Measurements from ENCODE around the gene MRPL10.

DNA sequence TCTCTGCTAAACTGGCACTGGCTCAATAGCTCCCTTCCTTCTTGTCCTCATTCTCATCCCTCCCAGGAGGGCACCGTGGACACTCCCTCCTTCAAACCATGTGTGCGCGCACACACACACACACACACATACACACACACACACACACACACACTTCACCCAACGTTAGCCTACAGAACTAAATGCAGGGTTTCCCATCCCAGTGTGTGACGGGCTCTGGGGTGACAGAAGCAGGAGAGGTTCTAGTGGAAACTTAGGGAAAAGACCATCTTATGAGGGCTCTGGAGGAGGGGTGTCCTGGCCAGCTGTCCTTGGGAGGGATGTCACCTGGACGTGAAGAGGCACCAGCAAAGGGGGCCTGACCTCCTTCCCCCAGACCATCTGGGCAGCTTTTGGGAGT lies 29.4 kb downstream of the MRPL10 start:
- TF ChIP-seq, protein P1, sequence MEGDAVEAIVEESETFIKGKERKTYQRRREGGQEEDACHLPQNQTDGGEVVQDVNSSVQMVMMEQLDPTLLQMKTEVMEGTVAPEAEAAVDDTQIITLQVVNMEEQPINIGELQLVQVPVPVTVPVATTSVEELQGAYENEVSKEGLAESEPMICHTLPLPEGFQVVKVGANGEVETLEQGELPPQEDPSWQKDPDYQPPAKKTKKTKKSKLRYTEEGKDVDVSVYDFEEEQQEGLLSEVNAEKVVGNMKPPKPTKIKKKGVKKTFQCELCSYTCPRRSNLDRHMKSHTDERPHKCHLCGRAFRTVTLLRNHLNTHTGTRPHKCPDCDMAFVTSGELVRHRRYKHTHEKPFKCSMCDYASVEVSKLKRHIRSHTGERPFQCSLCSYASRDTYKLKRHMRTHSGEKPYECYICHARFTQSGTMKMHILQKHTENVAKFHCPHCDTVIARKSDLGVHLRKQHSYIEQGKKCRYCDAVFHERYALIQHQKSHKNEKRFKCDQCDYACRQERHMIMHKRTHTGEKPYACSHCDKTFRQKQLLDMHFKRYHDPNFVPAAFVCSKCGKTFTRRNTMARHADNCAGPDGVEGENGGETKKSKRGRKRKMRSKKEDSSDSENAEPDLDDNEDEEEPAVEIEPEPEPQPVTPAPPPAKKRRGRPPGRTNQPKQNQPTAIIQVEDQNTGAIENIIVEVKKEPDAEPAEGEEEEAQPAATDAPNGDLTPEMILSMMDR (IDR thresholded peaks at IDR 0.05 in 2 of 3, conservative IDR thresholded peaks at IDR 0.05 in 1 of 3; ENCODE audit: borderline replicate concordance in 1 of 3, insufficient read depth in 1 of 3, low read depth in 2 of 3, low read length in 2 of 3): no peak
- TF ChIP-seq ZBTB33 (IDR thresholded peaks at IDR 0.05; ENCODE audit: extremely low read depth, insufficient replicate concordance, low read length) (no peak), POLR2AphosphoS5 (IDR thresholded peaks at IDR 0.05; ENCODE audit: low read depth, low read length) (no peak), CEBPB (IDR thresholded peaks at IDR 0.05; ENCODE audit: low read depth) (no peak), FOSL1 (IDR thresholded peaks at IDR 0.05; ENCODE audit: low read depth) (no peak), EZH2phosphoT487 (IDR thresholded peaks at IDR 0.05; ENCODE audit: borderline replicate concordance) (no peak), ATF3 (IDR thresholded peaks at IDR 0.05) (no peak), SP1 (IDR thresholded peaks at IDR 0.05; ENCODE audit: low read depth) (no peak), ZNF274 (IDR thresholded peaks at IDR 0.05; ENCODE audit: low read depth, low read length) (no peak), EZH2 (IDR thresholded peaks at IDR 0.05) (no peak), POLR2A (IDR thresholded peaks at IDR 0.05; ENCODE audit: borderline replicate concordance, extremely low read depth, insufficient read depth, insufficient read length) (no peak)
- TF ChIP-seq, protein P2, sequence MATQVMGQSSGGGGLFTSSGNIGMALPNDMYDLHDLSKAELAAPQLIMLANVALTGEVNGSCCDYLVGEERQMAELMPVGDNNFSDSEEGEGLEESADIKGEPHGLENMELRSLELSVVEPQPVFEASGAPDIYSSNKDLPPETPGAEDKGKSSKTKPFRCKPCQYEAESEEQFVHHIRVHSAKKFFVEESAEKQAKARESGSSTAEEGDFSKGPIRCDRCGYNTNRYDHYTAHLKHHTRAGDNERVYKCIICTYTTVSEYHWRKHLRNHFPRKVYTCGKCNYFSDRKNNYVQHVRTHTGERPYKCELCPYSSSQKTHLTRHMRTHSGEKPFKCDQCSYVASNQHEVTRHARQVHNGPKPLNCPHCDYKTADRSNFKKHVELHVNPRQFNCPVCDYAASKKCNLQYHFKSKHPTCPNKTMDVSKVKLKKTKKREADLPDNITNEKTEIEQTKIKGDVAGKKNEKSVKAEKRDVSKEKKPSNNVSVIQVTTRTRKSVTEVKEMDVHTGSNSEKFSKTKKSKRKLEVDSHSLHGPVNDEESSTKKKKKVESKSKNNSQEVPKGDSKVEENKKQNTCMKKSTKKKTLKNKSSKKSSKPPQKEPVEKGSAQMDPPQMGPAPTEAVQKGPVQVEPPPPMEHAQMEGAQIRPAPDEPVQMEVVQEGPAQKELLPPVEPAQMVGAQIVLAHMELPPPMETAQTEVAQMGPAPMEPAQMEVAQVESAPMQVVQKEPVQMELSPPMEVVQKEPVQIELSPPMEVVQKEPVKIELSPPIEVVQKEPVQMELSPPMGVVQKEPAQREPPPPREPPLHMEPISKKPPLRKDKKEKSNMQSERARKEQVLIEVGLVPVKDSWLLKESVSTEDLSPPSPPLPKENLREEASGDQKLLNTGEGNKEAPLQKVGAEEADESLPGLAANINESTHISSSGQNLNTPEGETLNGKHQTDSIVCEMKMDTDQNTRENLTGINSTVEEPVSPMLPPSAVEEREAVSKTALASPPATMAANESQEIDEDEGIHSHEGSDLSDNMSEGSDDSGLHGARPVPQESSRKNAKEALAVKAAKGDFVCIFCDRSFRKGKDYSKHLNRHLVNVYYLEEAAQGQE (IDR thresholded peaks at IDR 0.05; ENCODE audit: low read depth): no peak
- TF ChIP-seq, protein P3, sequence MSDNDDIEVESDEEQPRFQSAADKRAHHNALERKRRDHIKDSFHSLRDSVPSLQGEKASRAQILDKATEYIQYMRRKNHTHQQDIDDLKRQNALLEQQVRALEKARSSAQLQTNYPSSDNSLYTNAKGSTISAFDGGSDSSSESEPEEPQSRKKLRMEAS (IDR thresholded peaks at IDR 0.05): no peak

Data from HCT116 (cell line).